GM21717 (cell line): Measurements from ENCODE around the gene SLC9A3.

Source experiments
- ATAC-seq: cut with Tn5 transposase; IDR thresholded peaks from one replicate; pipeline ENCODE4 v1.9.1; 2021; ENCODE audit warnings: mild to moderate bottlenecking, moderate library complexity; ENCODE audit not compliant: unreplicated experiment

Gene SLC9A3

GRCh38 chr5:433836-434235 lies 90.4 kb downstream of the SLC9A3 start:
- ATAC-seq = no peak

- ATAC-seq = no peak
These were observed 91.1 kb downstream of the SLC9A3 start for GRCh38 chr5:432928-433791.

- no peak for ATAC-seq
These were observed 91.9 kb downstream of the SLC9A3 start for GRCh38 chr5:432201-432927.

- ATAC-seq = no peak
These were observed 92.6 kb downstream of the SLC9A3 start for GRCh38 chr5:431711-432050.

GRCh38 chr5:431001-431710 lies 93.1 kb downstream of the SLC9A3 start:
- peak; percentile 45 for ATAC-seq

- ATAC-seq = no peak
These were observed 93.9 kb downstream of the SLC9A3 start for GRCh38 chr5:430214-430925.

GRCh38 chr5:429453-430188 lies 94.6 kb downstream of the SLC9A3 start:
- ATAC-seq = no peak

GRCh38 chr5:428754-429452 lies 95.3 kb downstream of the SLC9A3 start:
- no peak for ATAC-seq

GRCh38 chr5:428219-428618 lies 96.0 kb downstream of the SLC9A3 start:
- ATAC-seq = no peak

GRCh38 chr5:427415-428087 lies 96.7 kb downstream of the SLC9A3 start:
- ATAC-seq = no peak

- ATAC-seq = no peak
These were observed 97.8 kb downstream of the SLC9A3 start for GRCh38 chr5:426392-426976.

- no peak for ATAC-seq
These were observed 98.5 kb downstream of the SLC9A3 start for GRCh38 chr5:425714-426113.

GRCh38 chr5:424301-425110 lies 99.7 kb downstream of the SLC9A3 start:
- ATAC-seq = peak; percentile 85

- ATAC-seq = no peak
These were observed 100.5 kb downstream of the SLC9A3 start for GRCh38 chr5:423626-424261.

GRCh38 chr5:423233-423565 lies 101.0 kb downstream of the SLC9A3 start:
- no peak for ATAC-seq

GRCh38 chr5:422323-423232 lies 101.7 kb downstream of the SLC9A3 start:
- no peak for ATAC-seq

- ATAC-seq = no peak
These were observed 102.3 kb downstream of the SLC9A3 start for GRCh38 chr5:421901-422300.
